ENCODE measurements around the gene CREB3L4. TPM values are rescaled to one million over a fixed set of nuclear protein-coding genes. Genes with fewer than 3 reads are reported as not detected.

CREB3L4 gene
- total RNA-seq, 2 experiments from 2014 or later, result 6.9 to 7.9 TPM

DNA sequence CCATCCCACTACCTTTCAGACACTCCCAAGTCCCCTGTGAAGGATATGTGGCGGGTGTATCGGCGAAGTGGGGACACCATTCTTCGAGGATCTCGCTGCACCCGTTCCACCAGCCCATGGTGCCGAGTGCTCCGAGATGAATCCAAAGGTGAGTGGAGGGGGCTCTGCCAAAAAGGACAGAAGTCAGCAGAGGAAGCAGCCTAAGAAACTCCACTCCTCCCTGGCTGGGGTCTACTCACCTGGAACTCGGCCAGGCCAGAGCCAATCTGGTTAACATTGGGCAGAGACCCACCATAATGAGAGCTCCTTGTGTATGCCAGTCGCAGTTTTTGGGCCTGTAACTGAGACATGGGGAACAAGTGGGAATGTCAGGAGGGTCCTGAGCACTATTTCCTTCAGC, 12.9 kb upstream of the CREB3L4 start:
- Mint-ChIP-seq H3K9me3 (no peaks in the 10 kb centered on the region), H3K4me1 (peaks cover 42% of the 10 kb centered on the region), H3K27ac (peak overlapping the region; percentile 80), H3K4me3 (no peak overlapping the region), H3K36me3 (ENCODE audit: low read depth) (peaks cover 47% of the 10 kb centered on the region), H3K27me3 (no peaks in the 10 kb centered on the region)
- ChIA-PET POLR2A (no interaction called here), CTCF (interaction anchor here (1.1 to 5.2 kb wide), 3 partner anchors 8 to 30 kb away, joined by 3 to 38 read pairs (median 7); partner anchors contain the start of genes DENND4B and SLC39A1)
- DNase-seq, result no peak

DNA sequence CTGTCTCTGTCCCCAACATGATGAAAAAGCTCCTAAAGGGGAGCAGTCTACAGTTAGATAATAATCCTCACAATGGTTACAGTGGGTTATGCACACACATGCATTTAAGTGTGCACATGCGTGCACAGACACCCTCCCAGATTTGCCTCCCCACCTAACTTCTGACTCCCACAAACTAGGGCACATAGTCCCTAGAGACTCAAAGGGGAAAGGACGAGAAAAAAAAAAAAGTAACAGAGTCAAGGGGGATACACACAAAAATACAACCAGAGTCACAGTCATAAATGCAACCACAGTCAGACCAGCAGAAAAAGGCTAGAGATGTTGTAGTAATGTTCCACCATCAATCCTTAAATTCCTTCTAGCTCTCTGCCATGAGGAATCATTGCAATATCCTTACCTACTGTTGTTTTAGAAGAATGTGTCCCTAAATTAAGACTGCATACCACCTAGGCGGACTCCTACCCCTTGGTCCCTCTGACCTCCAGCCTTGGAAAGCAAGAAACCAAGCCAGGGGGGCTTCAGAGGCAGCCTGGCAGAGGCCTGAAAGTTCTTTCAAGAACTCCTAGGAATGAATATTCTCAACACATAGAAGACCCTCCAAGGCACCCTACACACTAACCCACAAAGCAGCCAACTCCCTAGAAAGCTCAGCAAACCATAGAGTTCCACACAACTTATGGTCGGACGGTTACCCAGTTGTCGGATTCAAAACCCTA, 10.5 kb upstream of the CREB3L4 start:
- Mint-ChIP-seq H3K36me3 (ENCODE audit: low read depth) (peaks cover 39% of the 10 kb centered on the region), H3K4me1 (peaks cover 58% of the 10 kb centered on the region), H3K9me3 (no peaks in the 10 kb centered on the region), H3K27me3 (no peaks in the 10 kb centered on the region), H3K27ac (peak overlapping the region; percentile 92), H3K4me3 (peak overlapping the region; percentile 96)
- POLR2A ChIA-PET, result no interaction called here
- CTCF ChIA-PET, result interaction anchor here (0.6 to 5.2 kb wide), 6 partner anchors 9 to 165 kb away, joined by 3 to 38 read pairs (median 4); partner anchors contain the start of genes CREB3L4 and DENND4B
- DNase-seq, result no peak

DNA sequence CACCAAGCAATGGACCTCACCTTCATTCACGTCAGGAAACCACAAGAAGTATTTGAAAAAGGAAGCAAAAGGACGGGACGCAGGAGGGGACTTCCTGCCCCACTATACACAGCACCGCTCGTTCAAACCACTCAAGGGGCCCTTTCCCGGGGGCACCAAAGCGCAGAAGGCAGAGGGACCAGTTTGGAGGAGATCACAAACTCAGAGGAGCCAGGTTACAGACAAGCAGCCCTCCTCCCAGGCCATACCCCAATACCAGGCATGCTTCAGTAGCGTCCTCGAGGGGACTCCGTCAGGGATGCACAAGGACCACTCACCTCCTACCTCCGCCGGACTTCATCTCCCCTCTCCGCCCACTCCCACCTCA, 10.0 kb upstream of the CREB3L4 start:
- H3K27me3 Mint-ChIP-seq, result no peaks in the 10 kb centered on the region
- POLR2A ChIA-PET, result interaction anchor here (1.0 kb wide), 1 partner anchor 20 kb away, joined by 5 read pairs; the partner anchor contains the start of gene JTB
- peak; percentile 46 for DNase-seq
- H3K36me3 Mint-ChIP-seq (ENCODE audit: low read depth), result peaks cover 35% of the 10 kb centered on the region
- H3K4me1 Mint-ChIP-seq, result peaks cover 64% of the 10 kb centered on the region
- peak overlapping the region; percentile 96 for H3K4me3 Mint-ChIP-seq
- CTCF ChIA-PET, result interaction anchor here (0.6 to 5.2 kb wide), 4 partner anchors 8 to 286 kb away, joined by 3 to 38 read pairs (median 6); partner anchors contain the start of genes CREB3L4 and DENND4B
- H3K9me3 Mint-ChIP-seq, result no peaks in the 10 kb centered on the region
- peak overlapping the region; percentile 92 for H3K27ac Mint-ChIP-seq

DNA sequence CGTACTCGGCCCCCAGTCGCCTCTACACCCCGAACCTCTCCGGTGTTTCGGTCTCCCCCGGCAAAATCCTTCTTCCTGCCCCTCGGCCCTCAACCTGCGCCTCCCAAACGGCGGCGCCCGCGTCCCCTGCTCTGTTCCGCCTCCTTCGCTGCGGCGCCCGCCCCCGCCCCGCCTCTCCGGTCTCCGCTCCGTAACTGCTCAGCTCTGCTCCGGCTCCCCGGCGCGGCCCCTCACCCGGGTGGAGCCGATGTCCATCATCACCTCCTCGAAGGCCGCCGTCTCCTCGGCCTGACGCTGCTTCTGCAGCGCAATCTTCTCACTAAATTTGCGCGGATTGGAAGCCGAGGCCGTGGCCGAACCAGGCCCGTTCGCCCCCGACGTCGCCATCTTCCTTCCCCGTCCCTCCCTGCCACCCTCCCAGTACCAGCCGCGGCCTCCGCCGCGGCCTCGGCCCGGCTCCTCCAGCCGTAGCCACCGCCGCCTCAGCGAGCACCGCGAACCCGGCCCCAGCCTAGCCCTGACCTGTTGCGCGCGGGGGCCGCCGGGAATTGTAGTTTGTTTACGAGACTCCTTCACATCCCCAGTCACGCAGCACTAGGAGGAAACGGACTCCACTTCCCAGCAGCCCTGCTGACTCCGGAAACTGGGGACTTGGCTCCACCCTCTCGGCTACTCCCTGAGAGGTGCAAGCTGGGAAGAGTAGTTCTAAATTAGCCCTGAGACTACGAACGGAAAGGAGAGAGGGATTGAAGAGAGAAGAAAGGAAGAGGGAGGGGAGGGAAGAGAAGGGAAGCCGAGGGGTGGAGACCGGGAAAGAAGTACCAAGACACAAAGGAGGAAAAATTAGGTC, 9.4 kb upstream of the CREB3L4 start, which contains the start of gene CRTC2:
Gene CRTC2, minus strand, starts transcription at position 502 of the 850 bp plus-strand sequence. Its CDS starts 115 bp downstream, at position 387.
- CTCF ChIA-PET, result interaction anchor here (0.6 to 5.2 kb wide), 4 partner anchors 7 to 286 kb away, joined by 3 to 38 read pairs (median 6); partner anchors contain the start of genes CREB3L4 and DENND4B
- Mint-ChIP-seq H3K27me3 (no peaks in the 10 kb centered on the region), H3K27ac (peak within 1 kb of the TSS; percentile 92), H3K9me3 (no peaks in the 10 kb centered on the region), H3K4me1 (peaks cover 66% of the 10 kb centered on the region), H3K4me3 (peak within 1 kb of the TSS; percentile 96), H3K36me3 (ENCODE audit: low read depth) (peaks cover 33% of the 10 kb centered on the region)
- DNase-seq, result peak; percentile 99
- POLR2A ChIA-PET, result interaction anchor here (0.7 to 1.0 kb wide), 3 partner anchors 8 to 168 kb away, joined by 3 to 5 read pairs (median 5); partner anchors contain the start of gene JTB

DNA sequence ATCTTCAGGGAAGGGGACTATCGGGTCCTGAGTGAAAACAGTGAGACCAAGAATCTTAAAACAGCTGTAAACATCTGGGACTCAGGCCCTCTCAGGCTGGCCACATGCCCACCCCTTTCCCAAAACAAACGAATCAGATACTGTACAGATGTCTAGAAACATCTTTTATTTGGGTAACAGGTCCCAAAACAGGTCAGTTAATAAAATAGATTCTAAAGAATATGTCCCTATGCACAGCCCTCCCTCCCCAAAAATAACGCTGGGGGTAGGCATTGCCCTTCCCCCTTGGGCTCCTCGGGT, 8.8 kb upstream of the CREB3L4 start:
- Mint-ChIP-seq H3K9me3 (no peaks in the 10 kb centered on the region), H3K4me3 (peak overlapping the region; percentile 96), H3K36me3 (ENCODE audit: low read depth) (peaks cover 28% of the 10 kb centered on the region), H3K27me3 (no peaks in the 10 kb centered on the region), H3K27ac (peak overlapping the region; percentile 92), H3K4me1 (peaks cover 70% of the 10 kb centered on the region)
- CTCF ChIA-PET, result interaction anchor here (1.8 to 5.2 kb wide), 2 partner anchors 9 to 14 kb away, joined by 8 to 38 read pairs; partner anchors contain the start of genes CREB3L4 and DENND4B
- no peak for DNase-seq
- POLR2A ChIA-PET, result interaction anchor here (0.7 to 0.9 kb wide), 2 partner anchors 8 to 169 kb away, joined by 3 to 5 read pairs; no protein-coding TSS in a partner anchor

DNA sequence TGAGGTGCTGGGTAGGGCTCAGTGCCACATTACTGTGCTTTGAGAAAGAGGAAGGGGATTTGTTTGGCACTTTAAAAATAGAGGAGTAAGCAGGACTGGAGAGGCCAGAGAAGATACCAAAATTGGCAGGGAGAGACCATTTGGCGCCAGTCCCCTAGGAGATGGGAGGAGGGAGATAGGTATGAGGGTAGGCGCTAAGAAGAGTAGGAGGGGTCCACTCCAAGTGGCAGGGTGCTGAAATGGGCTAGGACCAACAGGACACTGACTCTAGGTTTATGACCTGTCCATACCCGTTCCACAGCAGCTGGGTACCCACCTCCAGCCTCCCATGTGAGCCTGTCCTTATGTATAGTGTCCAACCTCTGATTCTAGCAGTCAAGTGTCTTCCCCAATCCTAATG, 8.2 kb upstream of the CREB3L4 start:
- Mint-ChIP-seq H3K9me3 (no peaks in the 10 kb centered on the region), H3K27me3 (no peaks in the 10 kb centered on the region), H3K36me3 (ENCODE audit: low read depth) (peaks cover 23% of the 10 kb centered on the region), H3K27ac (peak overlapping the region; percentile 27), H3K4me3 (no peak overlapping the region), H3K4me1 (peaks cover 70% of the 10 kb centered on the region)
- ChIA-PET POLR2A (no interaction called here), CTCF (interaction anchor here (0.6 kb wide), 1 partner anchor 27 kb away, joined by 3 read pairs; the partner anchor contains the start of gene RAB13)
- DNase-seq, result no peak

DNA sequence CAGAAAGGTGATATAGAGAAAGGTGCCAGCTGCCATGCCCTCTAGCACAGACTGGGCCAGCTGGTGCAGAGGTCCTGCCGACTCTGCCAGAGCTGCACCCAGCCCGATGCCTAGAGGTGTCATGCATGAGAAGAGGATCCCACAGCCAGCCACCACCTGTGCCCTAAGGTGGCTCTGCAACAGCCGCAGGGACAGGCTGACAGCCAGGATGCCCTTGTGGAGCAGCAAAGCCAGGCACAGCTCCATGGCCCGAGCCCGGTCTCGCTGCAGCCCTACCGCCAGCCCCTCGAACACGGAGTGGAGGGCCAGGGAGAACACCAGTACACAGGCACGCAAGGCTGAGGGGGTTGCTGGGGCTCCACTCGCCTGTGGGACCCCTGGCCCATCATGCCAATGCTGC, 7.5 kb upstream of the CREB3L4 start:
- ChIA-PET POLR2A (no interaction called here), CTCF (interaction anchor here (0.6 kb wide), 1 partner anchor 26 kb away, joined by 3 read pairs; the partner anchor contains the start of gene RAB13)
- H3K4me1 Mint-ChIP-seq, result peaks cover 63% of the 10 kb centered on the region
- no peak overlapping the region for H3K27ac Mint-ChIP-seq
- H3K4me3 Mint-ChIP-seq, result no peak overlapping the region
- no peaks in the 10 kb centered on the region for H3K27me3 Mint-ChIP-seq
- no peak for DNase-seq
- peaks cover 22% of the 10 kb centered on the region for H3K36me3 Mint-ChIP-seq (ENCODE audit: low read depth)
- H3K9me3 Mint-ChIP-seq, result no peaks in the 10 kb centered on the region

DNA sequence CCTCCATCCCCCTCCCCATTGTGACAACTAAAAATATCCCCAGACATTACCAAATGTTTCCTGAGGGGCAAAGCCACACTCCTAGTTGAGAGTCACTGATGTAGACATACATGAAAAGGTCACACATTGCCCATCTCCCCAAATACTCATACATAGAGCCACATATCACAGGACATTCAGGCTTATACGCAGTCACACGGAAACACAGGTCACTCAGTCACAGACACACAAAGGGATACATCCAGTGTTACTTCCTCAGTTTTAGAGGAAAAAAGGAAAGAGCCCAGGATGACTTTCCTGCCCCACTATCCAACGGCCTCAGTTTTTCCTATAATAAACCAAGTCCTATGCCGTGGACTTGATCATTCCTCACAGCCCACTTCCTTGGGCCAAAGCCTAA, 6.3 kb upstream of the CREB3L4 start:
- Mint-ChIP-seq H3K36me3 (ENCODE audit: low read depth) (peaks cover 25% of the 10 kb centered on the region), H3K4me3 (peak overlapping the region; percentile 81), H3K27me3 (no peaks in the 10 kb centered on the region), H3K27ac (no peak overlapping the region), H3K9me3 (no peaks in the 10 kb centered on the region), H3K4me1 (peaks cover 61% of the 10 kb centered on the region)
- CTCF ChIA-PET, result interaction anchor here (2.1 kb wide), 1 partner anchor 16 kb away, joined by 12 read pairs; the partner anchor contains the start of gene JTB
- no peak for DNase-seq
- POLR2A ChIA-PET, result interaction anchor here (0.6 kb wide), 1 partner anchor 1073 kb away, joined by 3 read pairs; no protein-coding TSS in a partner anchor

DNA sequence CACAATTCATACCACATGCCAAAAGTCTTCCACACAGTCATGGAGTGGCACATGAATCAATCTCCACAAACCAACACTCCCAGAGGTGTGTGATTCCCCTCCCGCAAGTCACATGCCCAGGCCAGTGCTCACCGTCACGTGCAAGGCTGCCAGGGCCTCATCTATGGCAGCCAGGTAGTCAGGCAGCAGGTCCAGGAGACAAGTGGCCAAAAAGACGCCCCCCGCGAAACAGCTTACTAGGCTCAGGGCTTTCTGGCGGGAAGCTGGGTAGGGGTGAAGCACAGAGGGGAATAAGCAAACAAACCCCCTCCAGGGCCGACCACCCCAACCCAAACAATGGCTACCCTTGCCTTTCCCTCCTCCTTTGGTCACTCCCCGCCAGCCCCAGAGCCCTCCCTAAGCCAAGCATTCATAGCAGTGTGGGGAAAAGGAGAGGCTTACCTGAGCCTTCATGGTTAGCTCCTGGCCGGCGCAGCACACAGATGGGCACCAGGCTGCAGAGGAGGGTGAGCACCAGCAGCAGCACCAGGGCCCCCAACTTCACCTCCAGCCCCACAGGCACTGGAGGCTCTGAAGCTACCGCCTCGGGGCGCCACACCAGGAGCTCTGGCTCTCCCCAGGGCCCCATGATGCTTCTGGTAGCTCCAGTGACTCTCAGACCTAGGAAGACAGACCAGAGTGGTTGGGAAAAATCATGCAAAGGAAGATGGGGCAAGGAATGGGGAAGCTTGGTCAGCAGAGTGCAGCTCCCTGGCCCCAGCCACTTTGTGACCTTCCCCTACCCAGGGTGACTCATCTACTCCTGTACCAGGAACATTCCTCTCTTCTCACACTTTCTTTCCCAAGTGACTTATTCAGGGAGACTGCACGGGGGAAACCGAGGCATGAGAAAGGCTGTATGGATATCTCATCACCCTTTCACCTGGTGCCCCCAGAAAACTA, 5.3 kb upstream of the CREB3L4 start:
- Mint-ChIP-seq H3K9me3 (no peaks in the 10 kb centered on the region), H3K4me3 (peak overlapping the region; percentile 81), H3K36me3 (ENCODE audit: low read depth) (peaks cover 19% of the 10 kb centered on the region), H3K27ac (peak overlapping the region; percentile 91), H3K4me1 (peaks cover 60% of the 10 kb centered on the region), H3K27me3 (no peaks in the 10 kb centered on the region)
- CTCF ChIA-PET, result interaction anchor here (1.2 to 2.2 kb wide), 7 partner anchors 8 to 25 kb away, joined by 4 to 13 read pairs (median 7); partner anchors contain the start of genes DENND4B, JTB and RAB13
- POLR2A ChIA-PET, result interaction anchor here (0.5 to 2.1 kb wide), 2 partner anchors 17 to 270 kb away, joined by 6 to 13 read pairs; no protein-coding TSS in a partner anchor
- DNase-seq, result no peak

DNA sequence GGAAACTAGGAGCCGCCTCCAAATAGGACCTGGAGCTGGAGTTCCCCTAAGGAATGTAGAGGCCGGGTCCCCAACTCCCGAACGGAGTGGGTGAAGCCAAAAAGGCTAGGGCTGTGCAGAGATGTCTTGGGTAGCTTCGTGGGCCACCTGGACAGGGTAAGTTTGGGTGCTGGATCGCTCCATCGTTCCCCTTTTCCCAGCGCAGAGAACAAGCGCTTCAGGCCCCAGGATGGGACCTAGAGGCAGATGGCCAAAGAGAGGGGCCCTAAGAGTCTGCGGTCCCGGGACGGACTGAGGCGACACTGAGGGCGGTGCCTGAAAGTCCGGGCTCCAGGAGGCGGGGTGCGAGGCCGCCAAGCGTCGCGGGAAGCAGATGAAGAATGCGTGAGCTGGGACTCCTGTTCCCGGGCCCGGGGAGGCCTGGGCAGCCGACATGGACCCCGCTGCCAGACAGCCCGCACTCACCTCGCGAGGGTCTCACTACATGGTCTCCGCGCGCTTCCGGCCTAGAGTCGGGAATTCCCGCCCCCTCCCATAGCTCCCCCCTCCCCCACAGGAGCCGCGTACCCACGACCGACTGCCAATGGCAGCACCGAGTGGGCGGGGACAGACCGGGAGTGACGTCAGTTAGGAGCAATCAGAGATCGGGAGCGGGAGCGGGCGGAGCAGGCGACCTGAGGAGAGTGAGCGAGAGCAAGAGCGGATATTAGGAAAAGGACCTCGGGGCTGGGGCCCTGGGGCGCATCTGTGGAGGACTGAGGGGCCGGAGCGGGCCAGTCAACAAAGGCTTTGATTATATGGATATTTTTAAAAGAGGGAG, 4.5 kb upstream of the CREB3L4 start, which contains the start of gene SLC39A1:
Gene SLC39A1, minus strand, starts transcription at position 508 of the 820 bp plus-strand sequence. CDS start 822 bp downstream, outside the sequence.
- Mint-ChIP-seq H3K9me3 (no peaks in the 10 kb centered on the region), H3K4me3 (peak within 1 kb of the TSS; percentile 81), H3K27ac (peak within 1 kb of the TSS; percentile 91), H3K36me3 (ENCODE audit: low read depth) (peaks cover 19% of the 10 kb centered on the region), H3K27me3 (no peaks in the 10 kb centered on the region), H3K4me1 (peaks cover 68% of the 10 kb centered on the region)
- POLR2A ChIA-PET, result interaction anchor here (0.5 to 2.1 kb wide), 4 partner anchors 17 to 309 kb away, joined by 3 to 13 read pairs (median 4); no protein-coding TSS in a partner anchor
- DNase-seq, result peak; percentile 97
- CTCF ChIA-PET, result interaction anchor here (1.2 to 2.2 kb wide), 7 partner anchors 9 to 24 kb away, joined by 4 to 13 read pairs (median 7); partner anchors contain the start of genes DENND4B, JTB and RAB13

Measured in activated CD4-positive, alpha-beta T cell treated with anti-CD3 and anti-CD28 coated beads, Interleukin-2, amount 10 ng/mL, durations not matched to agents 7 days and 5 days (primary cell).